ENCODE data around the gene SLC44A1.
A peak's percentile ranks its signal among the peaks of the same experiment; 100 is the strongest.
"Not testable (repeated sequence)": the region's sequence is repeated elsewhere in the genome, so short reads cannot be mapped to it uniquely, and the experiment has no call there.

Gene SLC44A1

GRCh38 chr9:105242557-105242956 lies 1.9 kb upstream of the SLC44A1 start:
- no peak for DNase-seq (ENCODE audit: low read depth, low spot score)

- DNase-seq (ENCODE audit: low read depth, low spot score) = peak; percentile 59
These were observed 1.3 kb upstream of the SLC44A1 start for GRCh38 chr9:105243015-105243686.

- no peak for DNase-seq (ENCODE audit: low read depth, low spot score)
These were observed 230 bp downstream of the SLC44A1 start for GRCh38 chr9:105244734-105245028.

- DNase-seq (ENCODE audit: low read depth, low spot score) = peak; percentile 61
These were observed 809 bp downstream of the SLC44A1 start for GRCh38 chr9:105245029-105245890.

DNA sequence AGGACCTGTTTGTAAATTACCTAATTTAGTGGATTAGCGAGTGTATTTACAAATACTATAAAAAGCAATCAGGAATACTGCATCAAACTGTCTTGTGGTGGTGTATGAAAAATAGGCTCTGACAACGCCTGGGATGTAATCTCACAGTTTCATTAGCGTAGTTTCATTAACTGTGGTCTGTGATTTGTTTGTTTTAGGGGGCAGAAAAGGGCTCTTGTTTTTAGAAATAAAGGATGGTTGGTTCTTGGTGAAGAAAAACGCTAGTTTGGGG lies 1.4 kb downstream of the SLC44A1 start:
- no peak for DNase-seq (ENCODE audit: low read depth, low spot score)

DNA sequence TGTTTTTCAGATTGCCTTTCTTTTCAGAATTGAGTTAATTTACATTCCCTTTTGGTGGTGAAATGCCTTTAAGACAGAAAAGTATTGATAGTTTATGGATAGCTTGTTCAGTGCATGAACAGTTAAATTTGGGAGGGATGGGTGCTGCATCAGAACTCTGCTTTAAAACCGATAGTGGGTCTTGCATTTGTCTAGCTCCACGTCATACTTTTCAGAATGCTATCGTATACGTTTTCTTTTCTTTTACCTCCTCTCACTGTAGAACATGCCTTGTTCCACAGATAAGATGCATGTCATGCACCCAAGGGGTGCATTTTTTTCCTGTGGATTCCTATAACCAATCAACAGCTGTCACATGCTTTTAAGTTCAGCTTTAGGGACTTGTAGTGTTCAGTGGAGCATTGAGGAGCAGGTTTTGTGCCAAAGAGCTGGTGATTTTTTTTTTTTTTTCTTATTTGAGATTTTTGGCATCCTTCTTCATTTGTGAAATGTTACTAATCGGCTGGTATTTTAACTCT lies 2.3 kb downstream of the SLC44A1 start:
- DNase-seq (ENCODE audit: low read depth, low spot score) = peak; percentile 11

DNA sequence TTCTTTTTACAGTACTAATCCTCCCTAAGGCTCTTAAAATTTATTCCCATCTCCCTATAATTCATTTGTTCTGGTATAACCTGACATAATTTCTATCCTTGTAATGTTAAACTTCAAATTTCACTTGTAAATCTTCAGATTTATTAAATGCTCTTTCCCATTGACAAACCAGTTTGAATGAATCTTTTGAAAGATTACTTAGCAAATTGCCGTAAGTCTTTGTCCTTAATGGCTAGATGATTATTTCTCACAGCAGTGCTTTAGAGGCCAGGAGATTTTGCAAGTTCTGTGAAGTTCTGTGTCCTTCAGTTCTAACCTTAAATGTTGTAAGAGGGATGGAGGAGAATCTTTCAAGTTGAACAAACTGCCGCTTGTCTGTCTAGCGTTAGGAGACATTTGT lies 4.2 kb downstream of the SLC44A1 start:
- no peak for DNase-seq (ENCODE audit: low read depth, low spot score)

- DNase-seq (ENCODE audit: low read depth, low spot score) = no peak
These were observed 6.7 kb downstream of the SLC44A1 start for GRCh38 chr9:105251133-105251532.

- DNase-seq (ENCODE audit: low read depth, low spot score) = no peak
These were observed 7.4 kb downstream of the SLC44A1 start for GRCh38 chr9:105251733-105252404.

GRCh38 chr9:105252405-105252756 lies 7.9 kb downstream of the SLC44A1 start:
- DNase-seq (ENCODE audit: low read depth, low spot score) = no peak

GRCh38 chr9:105254226-105254625 lies 9.8 kb downstream of the SLC44A1 start:
- DNase-seq (ENCODE audit: low read depth, low spot score) = no peak

GRCh38 chr9:105255421-105255820 lies 11.0 kb downstream of the SLC44A1 start:
- no peak for DNase-seq (ENCODE audit: low read depth, low spot score)

DNA sequence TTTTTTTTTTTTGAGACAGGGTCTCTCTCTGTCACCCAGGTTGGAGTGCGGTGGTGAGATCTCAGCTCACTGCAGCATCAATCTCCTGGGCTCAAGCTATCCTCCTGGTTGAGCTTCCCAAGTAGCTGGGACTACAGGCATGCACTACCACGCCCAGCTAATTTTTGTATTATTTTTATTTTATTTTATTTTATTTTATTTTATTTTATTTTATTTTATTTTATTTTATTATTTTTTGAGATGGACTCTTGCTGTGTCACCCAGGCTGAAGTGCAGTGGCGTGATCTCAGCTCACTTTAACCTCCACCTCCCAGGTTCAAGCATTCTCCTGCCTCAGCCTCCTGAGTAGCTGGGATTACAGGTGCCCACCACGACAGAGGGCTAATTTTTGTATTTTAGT lies 12.1 kb downstream of the SLC44A1 start:
- DNase-seq (ENCODE audit: low read depth, low spot score) = not testable (repeated sequence)

GRCh38 chr9:105257809-105258208 lies 13.4 kb downstream of the SLC44A1 start:
- no peak for DNase-seq (ENCODE audit: low read depth, low spot score)

DNA sequence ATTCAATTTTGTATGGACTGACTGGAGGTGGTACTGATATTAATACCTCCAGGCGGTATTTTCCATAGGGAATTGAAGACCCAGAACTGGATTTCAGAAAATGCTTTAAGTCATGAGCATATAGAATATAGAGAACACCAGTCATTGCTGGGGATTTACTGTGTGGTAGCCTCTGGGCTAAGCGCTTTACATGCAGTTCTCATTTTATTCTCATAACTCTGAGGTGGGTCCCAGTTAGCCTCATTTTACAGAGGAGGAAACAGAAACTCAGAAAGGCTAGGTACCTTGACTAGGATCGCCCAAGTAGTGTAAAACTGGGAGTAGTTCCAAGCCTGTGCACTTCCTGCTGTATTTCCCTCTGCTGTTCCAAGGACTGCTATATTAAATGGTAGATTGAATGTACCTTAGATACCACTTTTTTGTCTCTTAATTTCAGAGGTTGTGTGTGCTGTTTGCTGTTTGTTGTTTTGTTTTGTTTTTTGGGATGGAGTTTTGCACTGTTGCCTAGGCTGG lies 13.8 kb downstream of the SLC44A1 start:
- DNase-seq (ENCODE audit: low read depth, low spot score) = no peak

DNA sequence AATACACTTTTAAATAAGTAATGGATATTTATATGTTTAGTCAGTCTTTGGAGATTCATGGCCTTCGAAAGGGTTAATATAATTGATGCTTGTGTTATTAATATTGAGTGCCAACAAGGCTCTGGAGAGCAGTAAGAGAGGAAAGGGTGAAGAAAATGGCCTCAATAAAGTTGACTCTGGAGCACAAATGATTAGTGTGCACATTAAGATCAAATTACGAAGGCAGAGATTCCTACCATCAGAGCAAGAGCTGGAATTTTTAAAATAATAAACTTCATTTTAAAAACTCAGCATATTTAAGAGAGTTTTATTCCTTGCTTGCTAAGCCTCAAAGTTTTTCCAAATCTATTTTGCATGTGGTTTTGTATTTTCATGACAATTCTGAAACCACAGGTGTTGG lies 14.8 kb downstream of the SLC44A1 start:
- DNase-seq (ENCODE audit: low read depth, low spot score) = no peak

GRCh38 chr9:105259731-105260612 lies 15.5 kb downstream of the SLC44A1 start:
- no peak for DNase-seq (ENCODE audit: low read depth, low spot score)

DNA sequence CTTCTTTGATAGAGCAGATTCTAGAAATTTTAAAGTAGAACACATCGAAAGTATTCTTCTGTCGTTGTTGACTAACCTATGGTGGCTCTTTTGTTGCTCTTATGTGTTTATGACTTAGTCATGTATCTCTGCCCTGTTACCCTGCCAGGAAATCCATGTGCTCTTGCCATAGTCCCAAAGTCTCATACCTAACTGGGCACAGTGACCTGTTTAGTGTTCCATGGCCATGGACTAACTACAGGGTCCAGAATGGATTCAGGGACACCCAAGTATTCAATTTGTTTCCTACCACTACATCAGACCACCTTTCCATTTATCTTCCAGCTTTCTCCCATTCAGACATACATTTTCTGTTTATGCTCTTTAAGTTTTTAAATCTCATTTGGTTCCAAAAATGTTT lies 18.0 kb downstream of the SLC44A1 start:
- no peak for DNase-seq (ENCODE audit: low read depth, low spot score)

DNA sequence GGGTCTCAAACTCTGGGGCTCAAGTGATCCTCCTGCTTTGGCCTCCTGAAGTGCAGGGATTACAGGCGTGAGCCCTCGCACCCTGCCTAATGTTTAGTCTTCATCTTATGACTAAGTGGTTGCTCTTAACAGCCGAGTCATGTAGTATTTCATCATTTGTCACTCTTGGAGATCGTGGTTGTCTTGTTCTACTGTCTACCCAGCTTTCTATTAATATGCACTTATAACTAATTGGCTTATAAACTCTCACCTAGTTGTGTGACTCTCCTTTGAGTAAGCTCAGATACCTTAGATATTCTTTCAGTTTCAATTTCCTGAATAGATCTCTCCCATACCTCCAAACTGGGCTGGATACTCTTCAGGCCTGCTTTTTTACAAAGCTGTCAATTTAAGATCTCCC lies 19.9 kb downstream of the SLC44A1 start:
- no peak for DNase-seq (ENCODE audit: low read depth, low spot score)

- DNase-seq (ENCODE audit: low read depth, low spot score) = not testable (repeated sequence)
These were observed 23.8 kb downstream of the SLC44A1 start for GRCh38 chr9:105268254-105268653.

DNA sequence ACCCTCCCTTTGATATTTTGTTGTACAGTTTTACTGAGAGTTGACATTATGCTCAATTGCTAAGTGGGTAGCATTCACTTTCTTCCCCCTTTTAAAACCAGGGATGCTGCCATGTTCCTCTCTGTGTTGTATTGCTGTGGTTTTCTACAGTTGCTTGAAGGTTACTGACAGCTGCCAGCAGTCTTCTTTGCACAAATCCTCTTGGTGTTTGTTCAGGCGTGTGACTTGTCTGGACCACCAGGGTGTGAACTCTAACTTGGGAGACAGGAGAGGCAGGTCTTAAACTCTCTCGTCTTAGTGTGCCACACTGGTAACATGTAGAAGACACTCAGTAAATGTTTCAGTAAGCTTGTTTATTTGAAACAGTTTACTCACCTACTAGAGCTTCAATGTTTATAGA lies 25.1 kb downstream of the SLC44A1 start:
- no peak for DNase-seq (ENCODE audit: low read depth, low spot score)

- no peak for DNase-seq (ENCODE audit: low read depth, low spot score)
These were observed 26.3 kb downstream of the SLC44A1 start for GRCh38 chr9:105270711-105271110.

All from astrocyte of the hippocampus (primary cell).